Ramos (cell line): ENCODE data around the gene BCAS3.
"Not testable (repeated sequence)": the region's sequence is repeated elsewhere in the genome, so short reads cannot be mapped to it uniquely, and the experiment has no call there.

ENCODE experiments used
- in situ Hi-C: fragments of 300-500 bp; cut with MboI; formaldehyde crosslinking; loops from one replicate; pipeline ENCODE4 v1.14.3; 2022; ENCODE audit warnings: low sequenced_read_pairs; ENCODE audit not compliant: unreplicated experiment

Gene BCAS3

GRCh38 chr17:61029181-61029580 lies 351.5 kb downstream of the BCAS3 start:
- in situ Hi-C loops = no loop called here

DNA sequence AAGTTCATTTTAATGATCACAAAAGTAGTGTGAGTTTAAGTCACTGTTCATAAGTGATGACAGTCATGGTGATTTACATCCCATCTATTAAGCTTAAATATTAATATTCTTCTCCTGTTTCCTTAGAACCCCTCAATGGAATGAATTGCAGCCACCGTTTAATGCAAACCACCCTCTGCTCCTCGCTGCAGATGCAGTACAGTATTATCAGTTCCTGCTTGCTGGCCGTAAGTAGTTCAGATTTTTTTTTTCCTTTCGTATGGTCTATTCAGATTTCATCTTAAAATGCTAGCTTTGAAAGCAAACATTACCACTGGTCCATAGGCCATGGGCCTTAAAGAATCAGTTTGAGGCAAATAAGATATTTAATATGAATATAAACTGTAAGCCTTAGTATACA lies 363.0 kb downstream of the BCAS3 start:
- in situ Hi-C loops = no loop called here

DNA sequence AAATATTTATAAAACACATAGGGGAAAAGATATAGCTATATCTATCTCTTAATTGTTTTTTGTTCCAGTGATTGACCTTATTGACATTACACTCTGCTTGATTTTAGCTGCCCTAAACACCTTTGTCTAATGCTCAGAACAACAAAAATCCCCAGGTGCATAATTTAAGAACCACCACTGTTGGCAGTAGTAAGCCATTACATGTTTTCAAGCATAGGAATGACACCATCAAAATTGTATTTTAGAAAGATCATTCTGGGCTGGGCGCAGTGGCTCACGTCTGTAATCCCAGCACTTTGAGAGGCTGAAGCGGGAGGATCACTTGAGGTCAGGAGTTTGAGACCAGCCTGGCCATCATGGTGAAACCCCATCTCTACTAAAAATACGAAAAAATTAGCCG lies 364.7 kb downstream of the BCAS3 start:
- in situ Hi-C loops = not testable (repeated sequence)

GRCh38 chr17:61047515-61047914 lies 369.9 kb downstream of the BCAS3 start:
- in situ Hi-C loops = no loop called here

GRCh38 chr17:61048376-61049106 lies 370.9 kb downstream of the BCAS3 start:
- in situ Hi-C loops = no loop called here

DNA sequence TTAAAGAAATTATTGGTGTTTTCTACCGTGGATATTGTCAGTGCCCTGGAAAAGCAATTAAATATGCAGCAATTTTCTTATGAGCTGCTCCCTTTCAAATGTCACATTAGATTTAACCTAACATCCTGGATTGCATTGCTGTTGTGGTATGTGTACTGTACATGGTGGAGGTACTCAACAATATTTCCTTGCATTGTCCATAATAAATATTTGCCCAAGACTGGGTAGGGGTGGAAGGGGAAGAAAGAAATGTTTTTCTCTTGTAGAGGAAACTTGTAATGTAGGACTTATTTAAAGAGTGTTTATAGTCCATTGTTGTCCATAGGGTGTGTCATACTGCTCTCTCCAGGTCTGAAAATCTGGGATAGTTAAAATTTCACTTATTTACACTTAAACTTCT lies 375.8 kb downstream of the BCAS3 start:
- in situ Hi-C loops = no loop called here

- in situ Hi-C loops = no loop called here
Measured at GRCh38 chr17:61054436-61054835, 376.8 kb downstream of the BCAS3 start.

GRCh38 chr17:61057257-61057656 lies 379.6 kb downstream of the BCAS3 start:
- in situ Hi-C loops = no loop called here

GRCh38 chr17:61058066-61058465 lies 380.4 kb downstream of the BCAS3 start:
- in situ Hi-C loops = no loop called here

DNA sequence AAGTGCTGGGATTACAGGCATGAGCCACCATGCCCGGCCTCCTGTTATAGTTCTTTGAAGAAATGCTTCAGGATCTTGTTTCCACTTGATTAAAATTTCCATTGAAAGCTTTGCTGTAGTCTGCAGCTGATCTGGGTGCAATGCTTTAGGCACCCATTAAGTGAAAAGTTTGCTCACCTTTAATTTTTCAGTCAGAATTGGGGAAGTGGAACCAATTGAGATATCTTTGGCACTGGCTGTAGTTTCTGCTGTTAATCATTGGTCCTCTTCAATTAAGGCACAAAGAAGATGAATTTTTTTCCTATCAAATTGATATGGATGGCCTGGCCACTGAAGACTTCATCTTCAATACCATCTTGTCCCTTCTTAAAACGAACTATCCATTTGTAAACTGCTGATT lies 385.9 kb downstream of the BCAS3 start:
- in situ Hi-C loops = no loop called here

DNA sequence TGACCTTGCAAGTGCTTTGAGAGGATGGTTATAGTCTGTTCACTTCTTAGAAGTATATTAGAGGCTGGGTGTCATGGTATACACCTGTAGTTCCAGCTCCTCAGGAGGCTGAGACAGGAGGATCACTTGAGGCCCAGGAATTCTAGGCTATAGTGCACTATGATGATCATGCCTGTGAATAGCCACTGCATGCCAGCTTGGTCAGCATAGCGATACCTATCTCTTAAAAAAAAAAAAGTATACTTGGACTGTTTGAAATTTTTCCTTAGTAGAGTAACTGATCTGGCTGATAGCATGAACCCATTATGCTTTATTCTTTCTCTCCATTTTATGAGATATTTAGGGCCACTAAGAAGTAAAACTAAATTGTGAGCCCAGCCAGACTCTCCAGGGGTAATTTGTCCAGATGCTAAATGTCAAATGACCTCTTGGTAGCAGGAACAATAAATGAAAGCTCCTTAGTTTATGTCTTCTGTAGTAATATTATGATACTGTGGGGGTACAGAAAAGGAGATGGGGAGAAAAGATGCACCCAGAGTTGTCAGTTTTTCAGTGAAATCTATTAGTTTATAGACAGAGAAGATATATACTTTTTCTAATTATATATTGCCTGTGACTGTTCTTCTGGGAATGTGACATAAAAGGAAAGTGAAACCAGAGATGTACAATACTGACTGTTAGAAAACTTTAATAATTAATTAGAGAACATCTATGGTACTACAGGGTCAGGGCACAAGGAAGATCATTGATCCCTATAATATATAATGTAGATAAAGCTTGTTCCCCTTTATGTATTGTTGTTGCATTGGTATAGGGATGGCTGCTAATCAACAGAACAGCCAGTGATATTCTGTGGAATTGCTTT lies 386.7 kb downstream of the BCAS3 start:
- in situ Hi-C loops = no loop called here

DNA sequence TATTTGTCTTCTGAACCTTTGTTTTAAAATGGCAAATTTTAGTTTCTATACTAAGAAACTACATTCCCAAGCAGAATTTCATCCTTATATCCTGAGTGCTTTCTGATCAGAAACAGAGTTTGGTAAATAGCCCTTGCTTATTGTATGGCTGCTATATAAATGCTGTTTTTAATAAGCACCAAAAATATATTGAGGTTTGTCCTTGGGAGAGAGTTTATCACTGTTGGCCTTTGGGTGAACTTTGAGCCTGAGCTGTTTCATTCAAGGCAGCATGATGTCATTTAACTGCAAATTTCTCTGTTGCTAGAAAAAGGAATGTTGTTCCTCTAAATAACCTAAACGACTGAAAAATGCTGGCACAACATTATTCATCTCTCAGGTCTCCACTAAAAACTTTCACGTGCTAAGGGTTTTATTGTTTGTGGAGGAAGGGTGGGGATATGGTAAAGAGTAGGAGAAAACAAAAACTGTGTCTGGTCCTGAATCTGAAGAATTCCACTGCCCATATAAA lies 387.7 kb downstream of the BCAS3 start:
- in situ Hi-C loops = no loop called here

DNA sequence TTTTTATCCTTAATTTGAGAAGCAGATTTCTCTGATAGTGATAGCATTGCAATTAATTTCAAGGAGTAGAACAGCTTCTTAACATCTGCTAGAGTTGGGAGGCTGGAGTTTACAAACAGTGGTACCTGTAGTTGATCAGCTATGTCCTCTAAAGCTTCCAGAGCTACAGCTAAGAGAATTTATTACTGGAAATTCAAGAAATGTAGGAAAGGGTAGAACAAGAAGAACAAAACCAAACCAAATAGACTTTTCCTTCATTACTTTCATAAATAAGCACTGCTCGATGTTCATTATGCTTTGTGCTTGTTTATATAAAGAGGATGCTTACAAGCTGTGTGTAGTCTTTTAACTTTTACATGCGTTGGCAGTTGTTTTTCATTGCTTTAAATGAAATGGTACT lies 388.4 kb downstream of the BCAS3 start:
- in situ Hi-C loops = no loop called here

GRCh38 chr17:61070649-61071048 lies 393.0 kb downstream of the BCAS3 start:
- in situ Hi-C loops = no loop called here

- in situ Hi-C loops = no loop called here
Measured at GRCh38 chr17:61072648-61073047, 395.0 kb downstream of the BCAS3 start.

DNA sequence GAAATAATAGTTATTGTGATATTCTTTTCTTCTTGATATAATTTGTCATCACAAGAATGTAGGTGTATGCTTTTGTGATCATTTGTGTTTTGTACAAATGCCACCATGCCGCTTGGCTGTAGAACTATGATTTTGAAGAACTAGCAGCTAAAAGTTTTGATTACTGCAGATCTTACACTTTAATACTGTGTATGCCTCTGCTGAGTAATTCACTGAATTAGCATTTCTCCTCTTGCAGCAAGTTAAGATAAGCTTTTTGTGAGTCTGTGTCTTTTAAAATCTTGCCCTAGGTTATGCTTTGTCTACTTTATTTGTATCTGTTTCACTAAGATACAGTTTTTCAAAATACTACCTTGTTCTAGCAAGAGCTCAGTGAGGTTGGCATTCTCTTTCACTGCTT lies 395.5 kb downstream of the BCAS3 start:
- in situ Hi-C loops = no loop called here

GRCh38 chr17:61073799-61074513 lies 396.3 kb downstream of the BCAS3 start:
- in situ Hi-C loops = no loop called here

- in situ Hi-C loops = no loop called here
Measured at GRCh38 chr17:61075988-61076387, 398.3 kb downstream of the BCAS3 start.

DNA sequence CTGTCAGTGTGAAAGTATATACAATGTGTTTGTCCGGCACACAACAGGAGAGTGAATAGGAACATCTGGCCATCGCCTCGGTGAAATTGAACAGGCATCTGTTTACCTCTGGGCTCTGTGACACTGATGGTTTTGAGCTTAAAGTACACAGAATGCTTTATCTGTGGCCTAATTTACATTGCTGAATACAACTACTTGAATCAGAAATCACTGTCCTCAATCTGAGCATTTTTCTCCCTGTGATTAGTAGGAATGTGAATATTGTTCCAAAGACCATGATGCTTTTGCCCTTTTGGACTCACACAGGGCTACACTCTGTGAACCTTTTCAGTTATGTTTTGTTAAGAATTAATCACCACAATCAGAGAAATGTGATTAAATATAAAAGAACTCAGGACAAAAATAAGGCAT lies 399.0 kb downstream of the BCAS3 start:
- in situ Hi-C loops = no loop called here

GRCh38 chr17:61081959-61082358 lies 404.3 kb downstream of the BCAS3 start:
- in situ Hi-C loops = no loop called here

DNA sequence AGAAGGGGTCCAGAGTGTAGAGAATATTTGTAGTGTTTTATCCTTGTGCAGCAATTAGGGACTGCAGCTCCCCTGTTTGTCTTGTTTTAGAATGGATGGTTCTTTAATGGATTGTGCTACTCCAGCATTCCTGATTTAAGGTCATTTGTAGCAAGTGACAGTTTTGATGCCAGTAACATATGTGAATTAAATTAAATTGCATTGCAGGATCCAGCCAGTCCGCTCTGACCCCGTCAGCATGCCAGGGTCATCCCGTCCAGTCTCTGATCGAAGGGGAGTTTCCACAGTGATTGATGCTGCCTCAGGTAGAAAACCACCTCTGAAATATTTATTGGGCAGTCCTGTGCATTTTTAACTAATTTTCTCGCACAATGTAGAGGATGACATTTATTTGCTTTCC lies 406.6 kb downstream of the BCAS3 start:
- in situ Hi-C loops = no loop called here
